DMS79 treated with DMSO at 0.1 percent for 48 hours (cell line): ENCODE measurements around the gene TRUB1.
"Not testable (repeated sequence)": the region's sequence is repeated elsewhere in the genome, so short reads cannot be mapped to it uniquely, and the experiment has no call there.

ENCODE experiments used
- DNase-seq: peaks from one replicate; lab custom pipeline; 2025; lab: John Stamatoyannopoulos, UW

The TRUB1 gene

DNA sequence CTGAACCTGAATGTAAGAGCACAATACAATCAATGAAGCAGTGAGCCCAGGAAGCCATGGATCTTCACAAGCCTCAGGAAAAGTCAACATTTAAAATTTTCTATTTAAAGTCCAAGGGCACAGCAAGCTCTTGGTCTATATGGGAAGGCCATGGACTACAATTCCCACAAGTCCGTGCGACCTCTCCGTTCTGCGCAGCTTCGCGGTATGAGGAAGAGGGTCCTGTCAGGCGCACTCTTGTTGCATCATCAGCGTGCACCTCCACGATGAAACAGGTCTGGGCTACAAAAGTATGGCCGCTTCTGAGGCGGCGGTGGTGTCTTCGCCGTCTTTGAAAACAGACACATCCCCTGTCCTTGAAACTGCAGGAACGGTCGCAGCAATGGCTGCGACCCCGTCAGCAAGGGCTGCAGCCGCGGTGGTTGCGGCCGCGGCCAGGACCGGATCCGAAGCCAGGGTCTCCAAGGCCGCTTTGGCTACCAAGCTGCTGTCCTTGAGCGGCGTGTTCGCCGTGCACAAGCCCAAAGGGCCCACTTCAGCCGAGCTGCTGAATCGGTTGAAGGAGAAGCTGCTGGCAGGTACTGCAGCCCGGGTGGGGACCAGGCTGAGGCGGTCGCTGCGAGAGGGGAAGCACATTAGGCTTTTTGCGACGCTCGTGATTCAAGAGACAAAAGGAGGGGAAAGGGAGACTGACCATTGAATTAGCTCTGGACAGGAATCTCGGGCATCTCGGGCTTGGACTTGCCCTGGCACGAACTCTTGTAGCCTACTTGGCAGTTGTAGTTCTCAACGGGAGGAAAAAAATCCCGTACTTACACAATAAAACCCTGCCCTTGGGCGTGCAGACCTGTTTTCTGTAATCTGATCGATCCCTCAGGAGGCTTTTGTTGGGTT lies at the start of gene TRUB1:
Gene TRUB1, plus strand, starts transcription at position 234 of the 894 bp plus-strand sequence. Its CDS starts 59 bp downstream, at position 293.
- peak; percentile 57 for DNase-seq

DNA sequence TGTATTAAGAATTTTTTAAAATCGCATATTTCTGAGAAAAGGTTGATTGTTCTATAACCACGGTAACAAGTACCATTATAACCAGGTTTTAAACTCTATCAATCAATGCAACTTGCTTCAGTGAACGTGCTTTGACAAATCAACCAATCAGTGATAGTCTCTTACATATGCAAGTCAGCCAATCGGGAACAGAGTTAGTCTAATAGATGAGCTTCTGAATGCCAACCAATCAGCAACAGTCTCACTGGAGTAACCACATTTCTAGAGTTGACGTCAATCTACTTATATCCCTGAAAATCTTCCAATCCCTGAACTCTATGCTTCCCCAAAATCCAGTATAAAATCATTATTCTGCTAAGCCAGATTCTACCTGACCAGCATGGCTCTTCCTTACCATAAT lies 44.7 kb upstream of the TRUB1 start:
- DNase-seq, result no peak

DNA sequence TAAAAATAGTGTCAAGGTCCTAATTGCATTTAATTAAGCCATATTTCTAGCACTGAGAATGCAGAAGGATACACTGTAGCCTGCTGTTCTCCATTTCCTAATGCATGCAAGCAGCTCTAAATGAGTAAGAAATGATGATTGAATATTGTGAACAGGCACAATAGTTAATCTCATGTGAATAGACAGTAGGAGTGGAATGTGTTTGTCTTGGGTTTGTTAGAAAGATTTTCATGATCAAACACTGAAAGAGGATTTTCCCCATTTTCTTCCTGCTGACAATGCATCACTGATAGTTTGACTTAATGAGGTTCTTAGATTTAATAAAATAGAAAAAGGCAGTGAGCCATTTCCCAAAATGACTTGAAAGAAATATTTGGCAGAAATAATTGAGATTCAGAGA lies 43.1 kb upstream of the TRUB1 start:
- no peak for DNase-seq

DNA sequence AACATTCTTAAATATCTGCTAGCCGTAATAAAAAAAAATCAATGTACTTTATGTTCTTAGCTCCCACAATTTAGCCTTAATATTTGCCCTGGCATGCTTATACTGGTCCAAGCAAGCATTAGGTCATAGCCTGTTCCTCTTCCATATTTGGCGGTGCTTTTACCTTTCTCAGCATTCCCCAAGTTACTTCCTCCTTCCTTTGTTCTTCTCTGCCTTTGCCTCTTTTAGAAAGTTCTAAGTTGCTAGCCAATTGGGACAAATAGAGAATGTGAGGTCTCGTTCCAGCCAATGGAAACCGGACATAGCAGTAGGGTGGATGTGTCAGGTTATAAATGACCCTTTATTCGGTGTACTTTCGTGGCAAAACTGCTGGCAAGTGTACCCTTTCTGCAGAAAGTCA lies 41.0 kb upstream of the TRUB1 start:
- not testable (repeated sequence) for DNase-seq

DNA sequence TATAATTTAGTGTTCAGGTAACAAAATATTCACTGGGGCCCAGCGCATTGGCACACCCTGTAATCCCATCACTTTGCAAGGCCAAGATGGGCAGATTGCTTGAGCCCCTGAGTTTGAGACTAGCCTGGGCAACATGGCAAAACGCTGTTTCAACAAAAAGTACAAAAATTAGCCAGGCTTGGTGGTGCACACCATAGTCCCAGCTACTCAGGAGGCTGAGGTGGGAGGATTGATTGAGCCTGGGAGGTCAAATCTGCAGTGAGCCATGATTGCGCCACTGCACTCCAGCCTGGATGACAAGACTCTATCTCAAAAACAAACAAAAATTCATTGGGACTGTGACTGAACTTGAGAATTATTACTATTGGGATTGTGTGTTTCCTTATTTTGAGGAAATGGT lies 40.4 kb upstream of the TRUB1 start:
- DNase-seq, result no peak

DNA sequence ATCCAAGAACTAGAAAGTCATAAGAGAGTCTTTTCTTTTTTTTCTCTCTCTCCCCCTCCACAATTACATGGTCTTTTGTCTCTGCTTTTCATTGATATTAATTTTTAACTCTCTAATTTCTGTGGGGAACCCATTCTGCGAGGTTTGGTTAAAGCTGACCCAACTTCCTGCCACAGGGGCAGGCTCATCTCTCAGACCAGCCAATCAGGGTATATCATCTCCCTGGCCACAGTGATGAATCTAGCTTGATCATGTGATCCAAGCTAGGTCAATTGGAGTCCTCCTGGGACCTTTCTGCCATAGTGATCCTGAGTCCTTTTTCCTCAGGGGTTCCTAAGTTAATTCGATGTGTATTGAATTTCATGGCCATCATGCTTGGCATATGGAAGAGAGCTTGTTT lies 38.0 kb upstream of the TRUB1 start:
- no peak for DNase-seq

DNA sequence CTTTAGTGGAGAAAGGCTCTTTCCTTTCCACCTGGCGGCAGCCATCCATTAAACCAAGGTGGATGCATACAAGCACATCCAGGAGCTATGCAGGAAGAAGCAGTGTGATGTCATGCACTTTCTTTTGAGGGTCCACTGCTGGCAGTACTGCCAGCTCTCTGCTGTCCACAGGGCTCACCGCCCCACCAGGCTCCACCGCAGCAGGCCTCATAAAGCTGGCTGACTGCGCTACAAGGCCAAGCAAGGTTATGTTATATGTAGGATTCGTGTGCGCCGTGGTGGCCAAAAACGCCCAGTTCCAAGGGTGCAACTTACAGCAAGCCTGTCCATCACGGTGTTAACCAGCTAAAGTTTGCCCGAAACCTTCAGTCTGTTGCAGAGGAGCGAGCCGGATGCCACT lies 37.3 kb upstream of the TRUB1 start:
- DNase-seq, result no peak

DNA sequence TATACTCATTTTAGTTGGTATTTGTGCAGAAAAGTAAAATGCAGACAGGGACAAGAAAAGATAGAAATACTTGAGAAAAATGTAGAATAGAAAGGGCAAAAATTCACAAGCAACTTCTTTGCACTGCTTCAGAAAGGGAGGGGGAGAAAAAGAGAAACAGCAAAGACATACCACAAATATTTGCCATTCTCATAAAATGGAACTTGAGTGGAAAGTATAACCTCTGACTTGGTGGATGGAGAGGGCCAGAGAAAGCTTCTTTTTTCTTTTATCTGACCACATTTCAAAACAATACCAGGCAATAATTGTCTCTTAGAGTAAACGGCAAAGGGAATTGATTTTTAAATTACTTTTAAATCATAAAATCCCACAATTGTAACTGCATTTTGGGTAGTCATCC lies 35.8 kb upstream of the TRUB1 start:
- DNase-seq, result no peak

DNA sequence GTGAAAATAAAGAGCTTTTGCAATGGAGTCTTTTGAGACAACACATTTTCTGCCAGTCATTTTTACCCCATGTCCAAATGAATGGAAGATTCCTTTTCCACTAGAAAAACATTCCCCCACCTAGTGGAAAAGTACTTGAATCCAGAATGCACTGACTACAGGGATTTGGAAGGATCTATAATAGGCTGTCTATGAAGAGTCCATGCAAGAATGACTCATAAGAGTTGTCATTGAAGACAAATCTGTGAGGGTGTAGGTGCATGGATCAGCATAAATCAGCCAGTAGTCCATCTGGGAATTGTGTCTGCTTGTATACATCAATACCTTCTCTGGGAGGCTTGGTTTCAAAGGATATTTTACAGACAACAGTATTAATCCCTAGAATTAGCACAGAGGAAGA lies 32.5 kb upstream of the TRUB1 start:
- DNase-seq, result no peak

DNA sequence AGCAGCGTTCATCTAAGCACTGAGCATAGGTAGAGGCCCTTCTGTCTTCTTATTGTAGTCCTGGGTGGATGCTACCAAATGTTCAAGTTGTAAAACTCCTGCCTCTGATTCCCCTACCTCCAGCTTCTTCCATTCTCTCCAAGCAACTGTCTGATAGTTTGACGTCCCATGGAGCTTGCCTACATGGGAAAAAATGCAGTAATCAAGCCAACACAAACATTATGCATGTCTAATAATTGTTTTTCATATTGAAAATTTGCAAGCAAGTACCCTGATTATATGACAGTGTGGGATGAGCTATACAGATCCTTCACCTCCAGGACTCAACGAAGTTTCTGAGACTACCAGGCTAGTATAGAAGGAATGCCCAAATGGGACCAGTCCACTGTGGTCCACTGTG lies 31.0 kb upstream of the TRUB1 start:
- DNase-seq, result no peak

DNA sequence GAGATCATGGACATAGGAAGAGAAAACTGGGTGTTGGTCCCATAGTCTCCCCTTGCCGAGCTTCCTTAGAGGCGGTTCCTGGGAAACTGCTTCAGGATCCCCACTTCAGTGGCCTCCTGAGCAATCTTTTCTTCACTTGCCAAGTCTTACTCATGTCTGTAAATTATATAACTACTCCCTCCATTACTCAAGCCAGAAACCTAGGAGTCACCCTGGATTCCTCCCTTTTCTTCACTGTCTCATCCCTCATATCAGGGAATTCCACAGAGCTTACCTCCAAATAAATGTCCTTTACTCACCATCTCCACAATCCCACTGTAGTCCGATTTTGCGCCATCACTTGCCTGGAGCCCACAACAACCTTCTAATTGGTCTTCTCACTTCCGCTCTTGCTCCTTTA lies 29.1 kb upstream of the TRUB1 start:
- DNase-seq, result no peak

DNA sequence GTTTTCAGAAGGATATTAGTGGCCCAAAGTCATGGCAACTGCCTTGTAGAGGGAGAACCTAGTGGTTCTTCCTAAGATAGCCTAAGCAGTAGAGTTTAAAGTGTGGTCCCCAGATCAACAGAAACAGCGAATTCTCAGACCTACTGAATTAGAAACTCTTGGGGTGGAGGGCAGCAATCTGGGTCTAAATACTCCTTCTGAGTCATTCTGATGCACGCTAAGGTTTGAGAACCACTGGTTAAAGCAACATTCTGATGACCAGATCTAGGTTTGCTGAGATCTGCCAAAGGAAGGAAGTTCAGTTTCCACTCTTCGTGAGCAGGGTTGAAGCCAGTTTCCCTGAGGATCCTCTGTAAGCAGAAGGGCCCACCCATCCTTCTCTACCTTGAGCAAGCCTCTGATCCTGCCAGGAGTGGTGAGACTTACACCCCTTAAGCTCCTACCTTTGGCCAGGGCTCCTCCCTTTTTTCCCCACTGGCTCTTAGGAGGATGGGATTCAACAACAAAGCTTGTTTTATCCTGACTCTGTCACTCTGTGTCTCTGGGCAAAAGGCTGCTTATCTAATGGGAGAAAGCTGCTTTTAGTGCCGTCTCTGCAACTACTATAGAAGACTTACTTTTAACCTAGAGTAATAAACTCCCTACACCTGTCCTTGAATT lies 26.8 kb upstream of the TRUB1 start:
- no peak for DNase-seq

DNA sequence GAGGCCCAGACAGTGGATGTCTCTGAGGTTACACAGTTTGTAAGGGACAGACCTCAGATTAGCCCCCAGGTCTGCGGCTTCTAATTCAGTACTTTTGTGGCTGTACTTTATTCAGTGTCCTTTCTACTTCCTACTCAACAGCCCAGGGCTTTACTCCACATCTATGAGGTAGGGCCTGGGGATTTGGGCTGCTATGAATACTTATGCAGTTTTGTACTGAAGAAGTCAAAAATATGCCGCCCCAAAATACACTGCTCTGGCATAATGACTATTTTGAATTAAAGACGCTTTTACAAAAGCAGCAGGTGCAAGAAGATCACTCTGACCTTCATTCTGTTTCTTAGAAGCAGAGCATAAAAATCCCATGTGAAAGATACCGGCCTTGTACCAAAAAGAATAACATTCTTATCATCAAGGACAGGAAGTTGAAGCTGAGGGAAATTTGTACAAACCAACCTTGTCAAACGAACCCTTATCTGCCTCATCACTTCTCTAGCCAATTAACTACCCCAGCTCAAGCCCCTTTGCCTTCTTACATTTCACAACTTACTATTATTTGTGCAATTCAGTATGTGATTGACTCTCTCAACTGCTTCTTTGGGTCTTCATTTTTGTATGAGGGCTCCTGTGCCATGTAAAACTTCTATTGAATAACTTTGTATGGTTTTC lies 26.1 kb upstream of the TRUB1 start:
- DNase-seq, result no peak

DNA sequence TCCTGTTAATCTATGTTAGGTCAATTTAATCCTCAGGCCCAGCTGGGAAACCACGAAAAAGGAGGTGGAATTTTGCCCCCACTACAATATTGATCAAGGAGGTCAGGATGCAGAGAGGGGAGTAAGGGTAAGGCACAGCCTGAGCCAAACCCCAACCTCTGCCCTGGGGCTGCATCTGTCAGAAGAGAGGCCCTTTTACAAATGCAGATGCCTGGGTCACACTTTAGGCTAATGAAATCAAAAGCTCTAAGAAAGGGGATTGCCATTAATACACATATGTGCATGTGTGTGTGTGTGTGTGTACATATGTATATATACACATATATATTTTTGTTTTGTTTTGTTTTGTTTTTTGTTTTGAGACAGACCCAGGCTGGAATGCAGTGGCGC lies 25.5 kb upstream of the TRUB1 start:
- DNase-seq, result no peak

DNA sequence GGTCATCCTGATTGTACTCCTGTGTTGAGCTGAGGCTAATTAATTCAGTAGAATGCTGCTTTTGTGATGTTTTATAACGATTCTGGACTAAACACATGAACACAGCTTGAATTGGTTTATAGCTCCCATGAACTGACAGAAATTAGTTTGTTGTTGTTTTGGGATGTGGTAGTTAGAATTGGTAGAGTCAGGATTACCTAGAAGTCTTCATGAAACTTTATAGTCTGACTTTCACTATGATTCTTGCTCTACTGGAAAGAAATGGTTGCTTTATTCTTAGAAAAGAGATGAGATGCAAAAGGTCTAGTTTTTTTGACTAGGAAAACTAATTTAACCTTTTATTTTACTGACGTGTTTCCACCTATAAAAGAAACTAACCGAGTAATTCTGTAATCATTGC lies 23.4 kb upstream of the TRUB1 start:
- no peak for DNase-seq

DNA sequence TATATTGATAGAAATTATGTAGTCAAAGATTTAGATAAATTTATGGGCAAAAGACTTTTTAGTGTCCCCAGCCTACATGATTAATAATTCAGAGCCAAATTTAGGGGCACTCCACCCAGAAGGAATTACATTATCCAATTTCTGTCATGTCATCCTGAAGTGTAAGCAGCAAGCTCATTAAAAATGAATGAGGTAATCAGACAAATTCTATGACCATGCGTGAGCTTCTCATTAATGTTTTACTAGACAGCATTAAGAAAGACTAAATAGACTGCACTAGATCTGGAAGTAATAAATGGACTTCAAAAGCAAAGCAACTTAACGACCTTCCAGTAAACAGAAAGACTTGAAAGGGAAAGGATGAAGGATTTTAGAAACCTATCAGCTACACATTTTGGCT lies 22.7 kb upstream of the TRUB1 start:
- no peak for DNase-seq

DNA sequence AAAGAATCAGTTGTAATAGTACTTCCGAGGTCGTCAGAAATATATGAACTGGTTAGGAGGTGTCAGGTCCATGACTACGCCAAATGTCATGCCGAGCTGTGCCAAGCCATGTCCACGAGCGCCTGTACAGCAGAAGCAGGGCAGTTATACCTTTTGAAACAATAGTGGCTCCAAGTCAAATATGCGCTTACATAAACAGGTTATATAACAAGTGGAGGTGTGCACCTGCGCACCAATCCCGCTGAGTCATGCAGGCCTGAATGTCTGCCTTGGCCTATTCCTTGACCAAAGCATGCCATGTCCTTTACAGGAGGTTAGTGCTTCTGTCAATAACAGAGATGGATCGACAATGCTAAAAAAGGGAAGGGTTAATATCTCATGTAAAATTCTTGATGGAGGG lies 21.3 kb upstream of the TRUB1 start:
- DNase-seq, result no peak

DNA sequence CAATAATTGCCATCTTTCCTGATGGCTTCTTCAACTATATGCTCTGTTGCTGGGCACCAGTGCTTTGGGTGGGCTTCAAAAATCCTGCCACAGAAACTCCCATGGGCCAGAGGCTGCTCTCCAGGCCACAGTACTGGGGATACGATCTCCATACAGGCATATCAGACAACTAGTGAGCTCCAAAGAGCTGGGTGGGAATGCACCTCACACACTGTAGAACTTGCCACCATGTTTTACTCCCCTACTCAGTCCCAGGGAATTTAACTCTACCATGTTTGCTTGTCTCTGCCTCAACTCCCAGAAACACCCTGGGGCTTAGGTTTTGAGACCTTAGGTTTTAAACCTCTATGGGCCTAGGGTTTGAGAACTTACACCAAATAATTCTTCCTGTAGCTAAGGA lies 20.5 kb upstream of the TRUB1 start:
- no peak for DNase-seq

DNA sequence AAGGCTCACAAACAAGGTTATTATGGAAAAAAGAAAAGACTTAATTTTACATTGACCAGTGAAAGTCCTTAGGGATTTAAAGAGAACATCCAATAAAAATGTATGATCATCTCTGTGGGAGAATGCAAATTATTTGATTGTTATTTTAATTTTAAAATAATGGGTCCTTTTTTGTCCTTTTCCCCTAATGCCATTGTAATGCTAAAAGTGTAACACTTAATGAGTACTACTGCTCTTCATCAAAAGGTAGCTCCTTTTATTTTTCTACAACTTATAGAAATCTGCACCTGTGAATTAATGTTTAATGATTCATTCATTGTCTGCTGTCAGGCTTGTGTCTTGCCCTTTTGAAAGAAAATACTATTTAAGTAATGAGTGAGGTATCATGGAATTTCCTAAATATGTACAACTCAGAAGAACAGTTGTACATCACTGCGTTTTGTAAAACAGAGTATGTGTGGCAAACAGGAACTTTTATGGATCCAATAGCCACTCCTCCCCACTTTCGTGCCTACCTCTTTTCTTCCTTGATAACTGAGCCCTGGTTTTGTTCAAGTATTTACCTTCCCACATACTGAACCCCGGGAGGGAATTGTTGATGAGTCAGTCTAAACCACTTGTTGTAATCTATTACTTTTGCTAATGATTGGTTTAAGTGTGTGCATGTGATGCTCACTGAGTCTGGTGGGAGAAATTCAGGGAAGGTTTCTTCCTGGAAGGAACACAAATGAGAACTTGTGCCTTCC lies 19.9 kb upstream of the TRUB1 start:
- no peak for DNase-seq

DNA sequence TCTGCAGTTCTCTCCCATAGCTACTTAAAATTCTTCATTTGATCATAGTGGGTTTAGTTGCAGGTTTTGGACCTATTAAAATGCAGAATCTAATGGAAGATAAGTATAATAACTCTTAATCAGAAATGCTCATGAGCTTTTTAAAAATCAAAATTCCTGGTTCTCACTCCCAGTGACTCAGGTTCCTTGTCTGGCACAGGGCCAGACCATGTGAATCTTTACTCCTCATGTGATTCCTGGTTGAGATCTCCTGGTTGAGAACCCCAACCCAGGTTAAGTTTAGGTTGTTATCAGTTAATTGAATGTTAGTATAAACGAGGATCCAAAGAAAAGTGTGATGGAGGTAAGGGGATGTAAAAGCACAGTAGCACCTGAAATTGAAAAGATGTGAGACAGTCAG lies 17.5 kb upstream of the TRUB1 start:
- DNase-seq, result no peak

DNA sequence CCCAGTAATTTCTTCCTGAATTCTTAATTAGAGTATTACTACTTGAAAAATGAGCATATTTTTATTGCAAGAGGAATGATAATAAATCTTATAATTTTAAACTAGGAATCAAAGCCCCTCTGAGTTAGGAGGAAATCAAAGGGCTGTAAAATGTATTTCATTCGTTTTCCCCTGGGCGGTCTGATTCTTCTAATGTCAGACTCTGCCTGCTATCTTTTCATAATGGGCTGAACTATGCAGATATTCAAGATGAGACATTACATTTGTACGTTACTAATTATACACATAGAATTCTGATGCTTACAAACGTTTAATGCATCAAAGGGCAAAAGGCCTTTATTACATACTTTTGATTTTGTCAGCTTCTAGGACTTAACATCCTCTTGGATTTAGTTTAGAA lies 16.0 kb upstream of the TRUB1 start:
- no peak for DNase-seq

DNA sequence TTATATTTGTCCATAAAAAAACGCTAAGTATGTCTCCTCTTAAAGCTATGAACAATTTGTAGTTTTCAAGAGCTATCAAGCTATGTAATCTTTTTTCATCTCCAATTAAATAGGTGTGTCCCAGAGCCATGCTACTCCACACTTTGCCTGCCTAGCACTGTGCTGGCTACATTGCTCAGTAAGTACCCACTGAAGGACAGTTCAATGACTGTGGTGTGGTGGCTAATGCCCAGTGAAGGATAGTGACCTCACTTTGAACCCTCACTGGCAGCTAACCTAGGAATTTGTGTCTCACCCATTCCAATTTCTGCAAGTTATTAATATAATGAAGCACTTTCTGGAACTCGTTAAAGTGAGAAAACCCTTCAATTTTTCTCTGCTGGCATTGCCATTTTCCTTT lies 14.4 kb upstream of the TRUB1 start:
- DNase-seq, result no peak
